Colonic mucosa (tissue), 4 donors: ENCODE measurements around the gene NCOA5. TPM values are rescaled to one million over a fixed set of nuclear protein-coding genes. Genes with fewer than 3 reads are reported as not detected.

Experiments
- DNase-seq: peaks from one replicate; pipeline ENCODE4 v3.0.0-alpha.2; 2020
- H3K27ac ChIP-seq: fragments of 200-600 bp; one replicate; pipeline ENCODE4 v1.8.0; 2021
- H3K27me3 ChIP-seq: fragments of 200-600 bp; one replicate; pipeline ENCODE4 v1.8.0; 2021
- H3K36me3 ChIP-seq: fragments of 200-600 bp; one replicate; pipeline ENCODE4 v1.8.0; 2021
- H3K4me1 ChIP-seq: fragments of 200-600 bp; one replicate; pipeline ENCODE4 v1.8.0; 2021; ENCODE audit warnings: mild to moderate bottlenecking
- H3K4me3 ChIP-seq: fragments of 200-600 bp; one replicate; pipeline ENCODE4 v1.8.0; 2021
- H3K9ac ChIP-seq, 2 donors: one replicate each; pipeline ENCODE4 v1.7.0; 2013; ENCODE audit warnings: control low read depth in 2 of 2, low read depth in 2 of 2, low read length in 2 of 2
- H3K9me3 ChIP-seq: fragments of 200-600 bp; one replicate; pipeline ENCODE4 v1.8.0; 2021
- intact Hi-C: fragments of 100-400 bp; cut with DNase I; formaldehyde crosslinking; loops from one replicate; pipeline ENCODE4 v1.14.1; 2022
- total RNA-seq, 2 donors: library from RNA; stranded (reverse); fragmentation: NEBNext Ultra II Directional in 1 of 2; extraction: Animal tissue kit (Norgen Biotek cat#: 25700) in 1 of 2; gene quantifications; one replicate each; pipeline ENCODE4 v1.2.1, GENCODE V29; 2021
- TF ChIP-seq, protein P1 (sequence below): fragments of 200-600 bp; IDR thresholded peaks from one replicate; pipeline ENCODE4 v1.8.0; 2022; ENCODE audit warnings: antibody characterized with exemption, mild to moderate bottlenecking
- donor health status: healthy.
- donor health status: DM: no; HTN: no; CAD: no.
- donor health status: DM: no; HTN: no; CAD: no.

Gene NCOA5
- total RNA-seq, 2 donors from 2014 or later: 20.4 to 32.1 TPM

- H3K4me3 ChIP-seq: no peak overlapping the region
- no peaks in the 10 kb centered on the region for H3K9me3 ChIP-seq
- TF ChIP-seq, protein P1, sequence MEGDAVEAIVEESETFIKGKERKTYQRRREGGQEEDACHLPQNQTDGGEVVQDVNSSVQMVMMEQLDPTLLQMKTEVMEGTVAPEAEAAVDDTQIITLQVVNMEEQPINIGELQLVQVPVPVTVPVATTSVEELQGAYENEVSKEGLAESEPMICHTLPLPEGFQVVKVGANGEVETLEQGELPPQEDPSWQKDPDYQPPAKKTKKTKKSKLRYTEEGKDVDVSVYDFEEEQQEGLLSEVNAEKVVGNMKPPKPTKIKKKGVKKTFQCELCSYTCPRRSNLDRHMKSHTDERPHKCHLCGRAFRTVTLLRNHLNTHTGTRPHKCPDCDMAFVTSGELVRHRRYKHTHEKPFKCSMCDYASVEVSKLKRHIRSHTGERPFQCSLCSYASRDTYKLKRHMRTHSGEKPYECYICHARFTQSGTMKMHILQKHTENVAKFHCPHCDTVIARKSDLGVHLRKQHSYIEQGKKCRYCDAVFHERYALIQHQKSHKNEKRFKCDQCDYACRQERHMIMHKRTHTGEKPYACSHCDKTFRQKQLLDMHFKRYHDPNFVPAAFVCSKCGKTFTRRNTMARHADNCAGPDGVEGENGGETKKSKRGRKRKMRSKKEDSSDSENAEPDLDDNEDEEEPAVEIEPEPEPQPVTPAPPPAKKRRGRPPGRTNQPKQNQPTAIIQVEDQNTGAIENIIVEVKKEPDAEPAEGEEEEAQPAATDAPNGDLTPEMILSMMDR: no peak
- H3K36me3 ChIP-seq: peaks cover 4% of the 10 kb centered on the region
- intact Hi-C loops: no loop called here
- H3K4me1 ChIP-seq: no peaks in the 10 kb centered on the region
- no peak for DNase-seq
- no peak overlapping the region for H3K27ac ChIP-seq
- H3K9ac ChIP-seq: no peak overlapping the region
- H3K27me3 ChIP-seq: no peaks in the 10 kb centered on the region
Observed at GRCh38 chr20:46073443-46073842, 16.3 kb downstream of the NCOA5 start.

DNA sequence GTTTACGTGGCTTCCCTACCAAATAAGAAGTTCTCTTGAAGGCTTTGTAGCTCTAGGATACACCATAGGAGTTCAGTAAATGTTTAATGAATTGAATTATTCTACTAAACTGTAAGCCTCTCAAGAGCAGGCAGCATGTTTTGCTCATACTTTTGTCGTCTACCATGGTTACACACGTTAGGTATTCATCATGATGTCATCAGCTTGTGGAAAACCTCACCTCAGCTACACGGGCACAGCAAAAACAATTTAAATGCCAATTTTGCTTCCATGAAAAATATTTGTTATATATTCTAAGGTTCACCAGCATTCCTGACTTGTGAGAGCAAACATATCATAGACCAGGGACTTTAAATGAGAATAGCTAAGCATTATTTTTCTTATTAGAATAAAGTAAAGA lies 16.7 kb downstream of the NCOA5 start:
- intact Hi-C loops: no loop called here
- TF ChIP-seq, protein P1: no peak
- H3K36me3 ChIP-seq: peaks cover 8% of the 10 kb centered on the region

GRCh38 chr20:46071573-46071972 lies 18.2 kb downstream of the NCOA5 start:
- H3K9ac ChIP-seq: no peak overlapping the region
- H3K27me3 ChIP-seq: no peaks in the 10 kb centered on the region
- H3K27ac ChIP-seq: no peak overlapping the region
- no peak overlapping the region for H3K4me3 ChIP-seq
- intact Hi-C loops: no loop called here
- peaks cover 18% of the 10 kb centered on the region for H3K36me3 ChIP-seq
- H3K9me3 ChIP-seq: no peaks in the 10 kb centered on the region
- TF ChIP-seq, protein P1: no peak
- H3K4me1 ChIP-seq: no peaks in the 10 kb centered on the region
- DNase-seq: no peak

More for the DNA sequence above, 16.7 kb downstream of the NCOA5 start:
- no peak for DNase-seq
- Histone ChIP-seq H3K27ac (no peak overlapping the region), H3K9me3 (no peaks in the 10 kb centered on the region), H3K9ac (no peak overlapping the region), H3K4me1 (no peaks in the 10 kb centered on the region), H3K4me3 (no peak overlapping the region), H3K27me3 (no peaks in the 10 kb centered on the region)

- intact Hi-C loops: no loop called here
Observed at GRCh38 chr20:46070215-46070900, 19.4 kb downstream of the NCOA5 start.

DNA sequence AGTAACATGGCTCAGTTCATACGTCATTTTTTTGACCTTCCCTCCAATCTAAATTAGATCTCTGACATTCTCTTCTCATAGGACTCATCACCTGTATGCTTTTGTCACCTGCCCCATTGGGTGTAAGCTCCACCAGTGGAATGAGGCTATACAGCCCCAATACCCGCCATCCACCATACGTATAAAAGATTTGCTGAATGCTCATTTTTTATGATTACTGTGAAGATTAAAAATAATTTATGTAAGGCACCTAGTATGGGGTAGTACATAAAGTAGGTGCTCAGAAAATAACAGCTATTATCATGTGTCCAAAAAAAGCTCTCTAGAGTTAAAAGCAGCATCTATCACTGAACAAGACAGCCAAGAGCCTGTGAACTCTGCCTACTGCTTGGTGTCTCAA lies 24.1 kb downstream of the NCOA5 start:
- H3K9ac ChIP-seq: no peak overlapping the region
- intact Hi-C loops: no loop called here
- no peak overlapping the region for H3K4me3 ChIP-seq
- H3K27me3 ChIP-seq: no peaks in the 10 kb centered on the region
- H3K9me3 ChIP-seq: no peaks in the 10 kb centered on the region
- TF ChIP-seq, protein P1: no peak
- H3K27ac ChIP-seq: no peak overlapping the region
- peaks cover 41% of the 10 kb centered on the region for H3K36me3 ChIP-seq
- no peaks in the 10 kb centered on the region for H3K4me1 ChIP-seq
- no peak for DNase-seq

More at GRCh38 chr20:46070215-46070900, 19.4 kb downstream of the NCOA5 start:
- TF ChIP-seq, protein P1: no peak
- Histone ChIP-seq H3K9ac (no peak overlapping the region), H3K27ac (no peak overlapping the region), H3K4me1 (no peaks in the 10 kb centered on the region), H3K4me3 (no peak overlapping the region), H3K36me3 (peaks cover 30% of the 10 kb centered on the region), H3K27me3 (no peaks in the 10 kb centered on the region), H3K9me3 (no peaks in the 10 kb centered on the region)
- no peak for DNase-seq
